ENCODE measurements around the gene CCNK. TPM values are rescaled to one million over a fixed set of nuclear protein-coding genes. Genes with fewer than 3 reads are reported as not detected.

Gene CCNK
- total RNA-seq, 2 experiments from 2014 or later, result 90.2 to 98.8 TPM

- ATAC-seq, result no peak
- Mint-ChIP-seq H3K27me3 (no peaks in the 10 kb centered on the region), H3K9me3 (no peaks in the 10 kb centered on the region), H3K36me3 (ENCODE audit: low read depth) (no peaks in the 10 kb centered on the region), H3K4me1 (ENCODE audit: low read depth) (no peaks in the 10 kb centered on the region), H3K4me3 (no peak overlapping the region), H3K27ac (no peak overlapping the region)
- ChIA-PET POLR2A (no interaction called here), CTCF (no interaction called here)
- DNase-seq, result no peak
- intact Hi-C loops (cut with micrococcal nuclease), result no loop called here
- no peak for TF ChIP-seq CTCF (IDR thresholded peaks at IDR 0.05)
These were observed 51.1 kb downstream of the CCNK start for GRCh38 chr14:99532310-99532709.

- no peaks in the 10 kb centered on the region for H3K36me3 Mint-ChIP-seq (ENCODE audit: low read depth)
- CTCF ChIA-PET, result interaction anchor here (1.0 kb wide), 1 partner anchor 71 kb away, joined by 3 read pairs; no protein-coding TSS in a partner anchor
- H3K27me3 Mint-ChIP-seq, result no peaks in the 10 kb centered on the region
- H3K9me3 Mint-ChIP-seq, result no peaks in the 10 kb centered on the region
- H3K4me3 Mint-ChIP-seq, result no peak overlapping the region
- H3K4me1 Mint-ChIP-seq (ENCODE audit: low read depth), result no peaks in the 10 kb centered on the region
- intact Hi-C loops (cut with micrococcal nuclease), result no loop called here
- no peak for DNase-seq
- ATAC-seq, result no peak
- H3K27ac Mint-ChIP-seq, result no peak overlapping the region
- no peak for TF ChIP-seq CTCF (IDR thresholded peaks at IDR 0.05)
- POLR2A ChIA-PET, result no interaction called here
These were observed 53.1 kb downstream of the CCNK start for GRCh38 chr14:99534333-99534732.

GRCh38 chr14:99534863-99535262 is 53.7 kb downstream of the CCNK start:
- ChIA-PET POLR2A (no interaction called here), CTCF (interaction anchor here (1.2 kb wide), 1 partner anchor 10 kb away, joined by 3 read pairs; no protein-coding TSS in a partner anchor)
- Mint-ChIP-seq H3K4me3 (no peak overlapping the region), H3K27ac (no peak overlapping the region), H3K4me1 (ENCODE audit: low read depth) (no peaks in the 10 kb centered on the region), H3K27me3 (no peaks in the 10 kb centered on the region), H3K36me3 (ENCODE audit: low read depth) (no peaks in the 10 kb centered on the region), H3K9me3 (no peaks in the 10 kb centered on the region)
- intact Hi-C loops (cut with micrococcal nuclease), result no loop called here
- ATAC-seq (no peak), DNase-seq (no peak)
- TF ChIP-seq CTCF (IDR thresholded peaks at IDR 0.05), result no peak

- ChIA-PET POLR2A (no interaction called here), CTCF (interaction anchor here (1.2 kb wide), 1 partner anchor 9 kb away, joined by 3 read pairs; no protein-coding TSS in a partner anchor)
- Mint-ChIP-seq H3K36me3 (ENCODE audit: low read depth) (no peaks in the 10 kb centered on the region), H3K27ac (no peak overlapping the region), H3K9me3 (no peaks in the 10 kb centered on the region), H3K4me1 (ENCODE audit: low read depth) (no peaks in the 10 kb centered on the region), H3K4me3 (no peak overlapping the region), H3K27me3 (no peaks in the 10 kb centered on the region)
- ATAC-seq, result no peak
- intact Hi-C loops (cut with micrococcal nuclease), result no loop called here
- DNase-seq, result no peak
- TF ChIP-seq CTCF (IDR thresholded peaks at IDR 0.05), result no peak
These were observed 54.2 kb downstream of the CCNK start for GRCh38 chr14:99535448-99535847.

GRCh38 chr14:99535908-99536778 is 54.9 kb downstream of the CCNK start:
- Mint-ChIP-seq H3K9me3 (no peaks in the 10 kb centered on the region), H3K27ac (no peak overlapping the region), H3K27me3 (no peaks in the 10 kb centered on the region), H3K4me1 (ENCODE audit: low read depth) (peaks cover 2% of the 10 kb centered on the region), H3K4me3 (no peak overlapping the region), H3K36me3 (ENCODE audit: low read depth) (no peaks in the 10 kb centered on the region)
- no peak for DNase-seq
- POLR2A ChIA-PET, result no interaction called here
- CTCF ChIA-PET, result interaction anchor here (1.2 kb wide), 1 partner anchor 9 kb away, joined by 3 read pairs; no protein-coding TSS in a partner anchor
- TF ChIP-seq CTCF (IDR thresholded peaks at IDR 0.05), result no peak
- ATAC-seq, result no peak
- intact Hi-C loops (cut with micrococcal nuclease), result no loop called here

Measured in activated CD8-positive, alpha-beta T cell treated with anti-CD3 and anti-CD28 coated beads for 36 hours (primary cell).